GM12878 (cell line): ENCODE measurements around the gene SUGCT. TPM values are rescaled to one million over a fixed set of nuclear protein-coding genes. Genes with fewer than 3 reads are reported as not detected.

ENCODE experiments used
- ATAC-seq: fragments of 200-7000 bp; cut with Tn5 transposase; 3 replicates; pipeline ENCODE4 v1.9.1; 2020; ENCODE audit warnings: mild to moderate bottlenecking, moderate library complexity
- BruUV-seq: library from RNA; stranded (reverse); fragments of 400-500 nt; replicated peaks from 2 replicates; lab custom pipeline; 2021; lab: Mats Ljungman, UMichigan
- CTCF ChIA-PET: fragments of 300-600 bp; sonication (Branson Sonifier 250); formaldehyde crosslinking; extraction: SDS; loops from one replicate; lab custom pipeline; 2021; ENCODE audit warnings: inconsistent platforms; lab: Yijun Ruan, JAX
- POLR2A ChIA-PET: fragments of 350-600 bp; formaldehyde crosslinking; extraction: SDS; loops from one replicate; lab custom pipeline; 2021; ENCODE audit warnings: inconsistent platforms; lab: Charles Lee
- RAD21 ChIA-PET: fragments of 300-600 bp; sonication (Branson Sonifier 250); formaldehyde crosslinking; loops from one replicate; lab custom pipeline; 2023; ENCODE audit warnings: antibody characterized with exemption; ENCODE audit not compliant: unreplicated experiment; lab: Charles Lee
- SMC1A ChIA-PET: fragments of 300-600 bp; sonication (Branson Sonifier 250); formaldehyde crosslinking; loops from one replicate; lab custom pipeline; 2023; ENCODE audit not compliant: unreplicated experiment, uncharacterized antibody; lab: Charles Lee
- DNase-seq: peaks from one replicate; pipeline ENCODE4 v3.0.0-alpha.2; 2011; ENCODE audit warnings: low read depth, low spot score
- FAIRE-seq: peaks from 3 replicates; lab custom pipeline; 2011; peaks lifted over from hg19 to GRCh38; lab: Jason Lieb, UNC
- H2AFZ ChIP-seq: 2 replicates; pipeline ENCODE4 v1.6.0; 2011; ENCODE audit warnings: low read depth, low read length, control low read depth; ENCODE audit not compliant: control insufficient read depth
- H3K27ac ChIP-seq: 2 replicates; pipeline ENCODE4 v1.5.1; 2011; ENCODE audit warnings: control low read depth; ENCODE audit not compliant: control insufficient read depth, insufficient read depth
- H3K27me3 ChIP-seq, 2 experiments: replicated peaks in 1 of 2; 2 replicates each; pipeline versions ENCODE4 v1.6.0 to v1.6.1; 2011; ENCODE audit warnings: low read length in 1 of 2; ENCODE audit not compliant: control insufficient read depth in 2 of 2, insufficient read depth in 2 of 2
- H3K36me3 ChIP-seq, 2 experiments: 2 replicates each; pipeline ENCODE4 v1.5.1; 2011; ENCODE audit warnings: low read length in 1 of 2; ENCODE audit not compliant: control insufficient read depth in 2 of 2, insufficient read depth in 2 of 2
- H3K4me1 ChIP-seq: 2 replicates; pipeline ENCODE4 v1.6.1; 2011; ENCODE audit warnings: mild to moderate bottlenecking, low read length, moderate library complexity, mixed read lengths; ENCODE audit not compliant: control insufficient read depth, insufficient read depth
- H3K4me2 ChIP-seq: 2 replicates; pipeline ENCODE4 v1.6.0; 2011; ENCODE audit warnings: control low read depth; ENCODE audit not compliant: control insufficient read depth, insufficient read depth
- H3K4me3 ChIP-seq: fragments of 200-600 bp; sonication (generic); 2 replicates; pipeline ENCODE4 v1.5.1; 2016
- H3K79me2 ChIP-seq: 2 replicates; pipeline ENCODE4 v1.6.0; 2011; ENCODE audit warnings: low read length; ENCODE audit not compliant: control insufficient read depth, insufficient read depth
- H3K9ac ChIP-seq: 2 replicates; pipeline ENCODE4 v1.8.0; 2011; ENCODE audit warnings: low read length, control low read depth, mixed read lengths; ENCODE audit not compliant: control insufficient read depth, insufficient read depth
- H3K9me3 ChIP-seq: replicated peaks from 3 replicates; pipeline ENCODE4 v1.5.1; 2011; ENCODE audit warnings: mild to moderate bottlenecking, low read length; ENCODE audit not compliant: control insufficient read depth, insufficient read depth
- H4K20me1 ChIP-seq: 2 replicates; pipeline ENCODE4 v1.6.0; 2011; ENCODE audit not compliant: control insufficient read depth, insufficient read depth
- CEBPB ChIP-seq, 2 experiments: fragments of 150-350 bp in 1 of 2; IDR thresholded peaks; 2 replicates each; pipeline ENCODE4 v1.6.1; 2012 to 2014; ENCODE audit warnings: low read depth in 2 of 2, low read length in 2 of 2, borderline replicate concordance in 1 of 2, inconsistent platforms in 1 of 2
- HDAC6 ChIP-seq: fragments of 200-600 bp; sonication (generic); IDR thresholded peaks from one replicate; pipeline ENCODE4 v1.8.0; 2017; ENCODE audit warnings: antibody characterized with exemption; ENCODE audit not compliant: unreplicated experiment
- IKZF2 ChIP-seq, 2 experiments: fragments of 450-650 bp; IDR thresholded peaks; 2 replicates each; pipeline ENCODE4 v1.6.1; 2017; ENCODE audit warnings: mild to moderate bottlenecking in 2 of 2, moderate library complexity in 2 of 2
- MAX ChIP-seq: IDR thresholded peaks from 2 replicates; pipeline ENCODE4 v1.6.1; 2012; ENCODE audit warnings: low read depth, low read length, improper control_type of control experiment
- NFYB ChIP-seq: IDR thresholded peaks from 2 replicates; pipeline ENCODE4 v1.6.1; 2011; ENCODE audit warnings: low read depth, mild to moderate bottlenecking, low read length, improper control_type of control experiment, moderate library complexity; ENCODE audit not compliant: insufficient read depth
- RAD21 ChIP-seq: IDR thresholded peaks from 2 replicates; pipeline ENCODE4 v1.6.1; 2011; ENCODE audit warnings: mild to moderate bottlenecking, low read depth, low read length, moderate library complexity; ENCODE audit not compliant: insufficient read depth
- RELB ChIP-seq: fragments of 450-650 bp; IDR thresholded peaks from 2 replicates; pipeline ENCODE4 v1.6.1; 2017; ENCODE audit warnings: low read depth, mild to moderate bottlenecking, moderate library complexity
- SP1 ChIP-seq: IDR thresholded peaks from one replicate; pipeline ENCODE4 v1.6.1; 2011; ENCODE audit warnings: low read depth, low read length
- SRF ChIP-seq, 2 experiments: IDR thresholded peaks; 2 replicates each; pipeline ENCODE4 v1.6.1; 2011; ENCODE audit warnings: low read depth in 2 of 2, low read length in 2 of 2, mild to moderate bottlenecking in 1 of 2, moderate library complexity in 1 of 2
- ZBTB11 ChIP-seq: fragments of 450-650 bp; formaldehyde crosslinking; IDR thresholded peaks from 2 replicates; pipeline ENCODE4 v1.5.0; 2022; ENCODE audit warnings: mild to moderate bottlenecking, missing genetic modification characterization
- ZNF592 ChIP-seq: fragments of 450-650 bp; IDR thresholded peaks from 2 replicates; pipeline ENCODE4 v1.6.1; 2017; ENCODE audit warnings: mild to moderate bottlenecking, moderate library complexity
- WGBS: methylation state at CpG from one replicate; pipeline ENCODE4 v1.1.6; 2016; ENCODE audit warnings: low lambda C conversion rate; ENCODE audit not compliant: insufficient replicate concordance, insufficient coverage; ENCODE audit errors: missing lambda C conversion rate; 5-methylcytosine and 5-hydroxymethylcytosine counted together
- in situ Hi-C: fragments of 300-500 bp; cut with MboI; formaldehyde crosslinking; loops from 9 replicates; pipeline ENCODE4 v1.14.3; 2018; ENCODE audit warnings: mixed read lengths
- intact Hi-C: fragments of 100-400 bp; cut with micrococcal nuclease; formaldehyde crosslinking; loops from one replicate; pipeline ENCODE4 v1.14.2; 2022; ENCODE audit not compliant: unreplicated experiment
- polyA plus RNA-seq, 11 experiments: library from polyadenylated mRNA; depleted of rRNA in 4 of 11; unstranded in 6 of 11; stranded (reverse) in 5 of 11; fragments of >200 nt; fragmentation: Nextera tagmentation in 4 of 11; fragmentation: Illumina TruSeq in 1 of 11; extraction: Ambion mirVana in 4 of 11; extraction: Trizol in 1 of 11; gene quantifications; 1 replicate in 1 of 11; 2 replicates in 10 of 11; pipeline versions ENCODE4 v1.2.1 to v1.2.3, GENCODE V29; 2011 to 2016; ENCODE audit warnings: inconsistent platforms in 2 of 11, missing spikeins in 2 of 11, low read depth in 1 of 11
- total RNA-seq, 4 experiments: library from RNA; depleted of rRNA in 3 of 4; stranded (reverse); fragments of >200 nt in 3 of 4; fragmentation: Illumina TruSeq in 1 of 4; extraction: Trizol in 1 of 4; gene quantifications; 2 replicates each; pipeline versions ENCODE4 v1.2.1 to v1.2.3, GENCODE V29; 2013 to 2021

Gene SUGCT
- total and polyA plus RNA-seq, 10 of the 15 experiments (the other 5 are each of a cell fraction or from before 2014, with no cell fraction given), result 0.08 to 1.2 (median 0.67) TPM; not detected in 1

- TF ChIP-seq ZBTB11, result no peak
- TF ChIP-seq MAX, result no peak
- TF ChIP-seq CEBPB (IDR thresholded peaks at IDR 0.05; ENCODE audit: borderline replicate concordance in 1 of 2, low read depth in 2 of 2, low read length in 2 of 2), result no peak
- no peak for TF ChIP-seq NFYB
- no peak for TF ChIP-seq SP1
- TF ChIP-seq IKZF2 (IDR thresholded peaks at IDR 0.05), result no peak
- TF ChIP-seq HDAC6, result no peak
Observed at GRCh38 chr7:40742270-40742669, 607.5 kb downstream of the SUGCT start (continued).

DNA sequence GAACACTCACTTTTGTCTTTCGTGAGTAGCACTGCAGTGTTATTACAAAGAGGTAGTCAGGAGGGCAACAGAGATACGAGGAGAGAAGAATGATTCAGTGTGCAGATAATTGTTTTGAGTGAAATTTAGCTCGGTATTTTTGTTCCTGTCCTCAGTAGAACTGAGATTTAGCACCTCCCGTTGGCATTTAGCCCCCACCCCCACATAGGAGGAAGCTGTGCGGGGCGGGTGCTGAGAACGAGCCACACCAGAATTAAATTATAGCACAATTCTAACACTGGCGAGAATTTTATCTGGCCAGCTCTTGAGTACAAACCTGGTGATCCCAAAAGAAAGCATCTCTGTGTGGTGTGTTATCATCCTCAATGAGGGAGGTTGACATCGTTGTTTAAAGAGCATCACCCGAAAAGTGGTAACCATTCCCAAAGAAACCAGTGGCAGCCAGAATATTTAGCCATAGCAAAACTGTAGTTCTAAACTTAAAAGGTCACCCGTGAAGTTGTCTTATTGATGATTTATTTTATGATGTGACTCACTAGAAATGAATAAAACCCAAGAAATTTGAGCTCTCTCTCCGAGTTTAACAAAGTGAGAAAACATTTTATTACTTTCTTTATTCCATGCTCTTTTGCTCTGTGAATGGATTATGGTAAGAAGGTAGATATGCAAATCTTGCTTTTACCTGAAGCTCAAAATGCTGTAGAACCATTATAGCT, 612.2 kb downstream of the SUGCT start:
- in situ Hi-C loops (no loop called here), intact Hi-C loops (no loop called here)
- ChIA-PET POLR2A (interaction anchor here (0.7 kb wide), 1 partner anchor 1002 kb away, joined by 3 read pairs; no protein-coding TSS in a partner anchor), SMC1A (no interaction called here), RAD21 (no interaction called here), CTCF (interaction anchor here (0.6 kb wide), 1 partner anchor 110 kb away, joined by 3 read pairs; no protein-coding TSS in a partner anchor)
- no peak overlapping the region for H3K4me3 ChIP-seq
- 37% methylated on average over 12 of the region's 12 CpGs for WGBS
- no peaks in the 10 kb centered on the region for H4K20me1 ChIP-seq
- H3K27ac ChIP-seq, result no peak overlapping the region
- H3K36me3 ChIP-seq, result no peaks in the 10 kb centered on the region
- DNase-seq (no peak), ATAC-seq (no peak), FAIRE-seq (no peak)
- no peak overlapping the region for H2AFZ ChIP-seq
- H3K4me1 ChIP-seq, result no peaks in the 10 kb centered on the region
- BruUV-seq, result no TSS peak
- H3K79me2 ChIP-seq, result no peaks in the 10 kb centered on the region
- H3K9me3 ChIP-seq, result no peaks in the 10 kb centered on the region
- no peak overlapping the region for H3K9ac ChIP-seq
- H3K27me3 ChIP-seq, result no peaks in the 10 kb centered on the region
- no peak overlapping the region for H3K4me2 ChIP-seq
- TF ChIP-seq RAD21 (no peak), RELB (no peak), SRF (IDR thresholded peaks at IDR 0.05; ENCODE audit: low read depth in 2 of 2, low read length in 2 of 2) (no peak), ZNF592 (no peak)
